ENCODE measurements around the gene CYP4F3. TPM values are rescaled to one million over a fixed set of nuclear protein-coding genes. Genes with fewer than 3 reads are reported as not detected.

The CYP4F3 gene
- total and polyA plus RNA-seq, 2 donors from 2014 or later: 2.2 to 17.9 TPM

DNA sequence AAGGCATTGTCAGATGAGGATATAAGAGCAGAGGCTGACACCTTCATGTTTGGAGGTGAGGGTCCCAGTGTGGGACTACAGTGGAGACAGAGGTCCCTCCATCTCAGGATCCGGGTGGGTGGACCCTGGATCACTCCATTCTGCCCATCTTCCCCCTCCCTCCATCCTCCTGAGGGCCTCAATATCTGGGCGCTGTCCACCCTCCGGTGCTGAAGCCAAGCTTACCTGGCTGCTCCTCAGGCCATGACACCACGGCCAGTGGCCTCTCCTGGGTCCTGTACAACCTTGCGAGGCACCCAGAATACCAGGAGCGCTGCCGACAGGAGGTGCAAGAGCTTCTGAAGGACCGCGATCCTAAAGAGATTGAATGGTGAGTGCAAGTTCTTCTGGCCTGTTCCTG is 44.1 kb downstream of the CYP4F3 start:
- Histone ChIP-seq H3K9me3 (ENCODE audit: control insufficient read depth in 2 of 3, insufficient read depth in 1 of 3, low read length in 3 of 3) (peaks cover 0 to 11% (median 0%) of the 10 kb centered on the region in 3 donors), H3K27me3 (ENCODE audit: control insufficient read depth, insufficient read depth, low read length) (no peaks in the 10 kb centered on the region), H3K9ac (ENCODE audit: low read length in 3 of 3) (no peak overlapping the region), H3K27ac (ENCODE audit: low read depth in 2 of 2, low read length in 2 of 2) (no peak overlapping the region), H3K36me3 (ENCODE audit: control insufficient read depth in 2 of 3, insufficient read depth in 3 of 3, low read length in 3 of 3) (peaks cover 0 to 4% (median 0%) of the 10 kb centered on the region in 3 donors), H3K4me3 (ENCODE audit: low read length in 3 of 3) (no peak overlapping the region), H3K4me1 (ENCODE audit: control insufficient read depth in 2 of 3, insufficient read depth in 2 of 3, low read depth in 1 of 3, low read length in 3 of 3) (peaks cover 0 to 5% (median 3%) of the 10 kb centered on the region in 3 donors)
- peak in 3 of 5 donors; percentile 8 to 25 (median 17) for DNase-seq
- FAIRE-seq: no peak
- TF ChIP-seq, protein P1, sequence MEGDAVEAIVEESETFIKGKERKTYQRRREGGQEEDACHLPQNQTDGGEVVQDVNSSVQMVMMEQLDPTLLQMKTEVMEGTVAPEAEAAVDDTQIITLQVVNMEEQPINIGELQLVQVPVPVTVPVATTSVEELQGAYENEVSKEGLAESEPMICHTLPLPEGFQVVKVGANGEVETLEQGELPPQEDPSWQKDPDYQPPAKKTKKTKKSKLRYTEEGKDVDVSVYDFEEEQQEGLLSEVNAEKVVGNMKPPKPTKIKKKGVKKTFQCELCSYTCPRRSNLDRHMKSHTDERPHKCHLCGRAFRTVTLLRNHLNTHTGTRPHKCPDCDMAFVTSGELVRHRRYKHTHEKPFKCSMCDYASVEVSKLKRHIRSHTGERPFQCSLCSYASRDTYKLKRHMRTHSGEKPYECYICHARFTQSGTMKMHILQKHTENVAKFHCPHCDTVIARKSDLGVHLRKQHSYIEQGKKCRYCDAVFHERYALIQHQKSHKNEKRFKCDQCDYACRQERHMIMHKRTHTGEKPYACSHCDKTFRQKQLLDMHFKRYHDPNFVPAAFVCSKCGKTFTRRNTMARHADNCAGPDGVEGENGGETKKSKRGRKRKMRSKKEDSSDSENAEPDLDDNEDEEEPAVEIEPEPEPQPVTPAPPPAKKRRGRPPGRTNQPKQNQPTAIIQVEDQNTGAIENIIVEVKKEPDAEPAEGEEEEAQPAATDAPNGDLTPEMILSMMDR (IDR thresholded peaks at IDR 0.05; ENCODE audit: borderline replicate concordance, extremely low read depth, insufficient read depth): no peak
- intact Hi-C loops (cut with DNase I): no loop called here

DNA sequence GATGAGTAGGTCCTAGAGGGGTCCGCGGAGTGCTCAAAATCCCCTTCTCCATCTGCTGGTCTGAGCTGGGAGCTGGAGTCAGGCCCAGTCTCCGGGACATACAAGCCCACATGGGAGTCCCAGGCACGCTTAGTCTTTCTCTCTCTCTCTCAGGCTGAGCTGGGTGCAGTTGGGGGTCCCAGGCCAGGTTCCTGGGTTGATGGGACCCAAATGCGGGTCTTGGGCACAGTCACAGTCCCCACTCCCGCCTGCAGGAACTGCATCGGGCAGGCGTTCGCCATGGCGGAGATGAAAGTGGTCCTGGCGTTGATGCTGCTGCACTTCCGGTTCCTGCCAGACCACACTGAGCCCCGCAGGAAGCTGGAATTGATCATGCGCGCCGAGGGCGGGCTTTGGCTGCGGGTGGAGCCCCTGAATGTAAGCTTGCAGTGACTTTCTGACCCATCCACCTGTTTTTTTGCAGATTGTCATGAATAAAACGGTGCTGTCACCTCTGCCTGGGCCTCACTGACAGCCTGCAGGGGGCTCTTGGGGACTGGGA is 56.0 kb downstream of the CYP4F3 start:
- H3K9ac ChIP-seq (ENCODE audit: low read length in 3 of 3): no peak overlapping the region
- no peaks in the 10 kb centered on the region for H3K27me3 ChIP-seq (ENCODE audit: control insufficient read depth, insufficient read depth, low read length)
- no peaks in the 10 kb centered on the region for H3K4me1 ChIP-seq (ENCODE audit: control insufficient read depth in 2 of 3, insufficient read depth in 2 of 3, low read depth in 1 of 3, low read length in 3 of 3)
- H3K27ac ChIP-seq (ENCODE audit: low read depth in 2 of 2, low read length in 2 of 2): no peak overlapping the region
- TF ChIP-seq, protein P1 (IDR thresholded peaks at IDR 0.05; ENCODE audit: borderline replicate concordance, extremely low read depth, insufficient read depth): no peak
- FAIRE-seq (no peak), DNase-seq (no peak)
- no peaks in the 10 kb centered on the region for H3K9me3 ChIP-seq (ENCODE audit: control insufficient read depth in 2 of 3, insufficient read depth in 1 of 3, low read length in 3 of 3)
- intact Hi-C loops (cut with DNase I): no loop called here
- no peaks in the 10 kb centered on the region for H3K36me3 ChIP-seq (ENCODE audit: control insufficient read depth in 2 of 3, insufficient read depth in 3 of 3, low read length in 3 of 3)
- no peak overlapping the region for H3K4me3 ChIP-seq (ENCODE audit: low read length in 3 of 3)

DNA sequence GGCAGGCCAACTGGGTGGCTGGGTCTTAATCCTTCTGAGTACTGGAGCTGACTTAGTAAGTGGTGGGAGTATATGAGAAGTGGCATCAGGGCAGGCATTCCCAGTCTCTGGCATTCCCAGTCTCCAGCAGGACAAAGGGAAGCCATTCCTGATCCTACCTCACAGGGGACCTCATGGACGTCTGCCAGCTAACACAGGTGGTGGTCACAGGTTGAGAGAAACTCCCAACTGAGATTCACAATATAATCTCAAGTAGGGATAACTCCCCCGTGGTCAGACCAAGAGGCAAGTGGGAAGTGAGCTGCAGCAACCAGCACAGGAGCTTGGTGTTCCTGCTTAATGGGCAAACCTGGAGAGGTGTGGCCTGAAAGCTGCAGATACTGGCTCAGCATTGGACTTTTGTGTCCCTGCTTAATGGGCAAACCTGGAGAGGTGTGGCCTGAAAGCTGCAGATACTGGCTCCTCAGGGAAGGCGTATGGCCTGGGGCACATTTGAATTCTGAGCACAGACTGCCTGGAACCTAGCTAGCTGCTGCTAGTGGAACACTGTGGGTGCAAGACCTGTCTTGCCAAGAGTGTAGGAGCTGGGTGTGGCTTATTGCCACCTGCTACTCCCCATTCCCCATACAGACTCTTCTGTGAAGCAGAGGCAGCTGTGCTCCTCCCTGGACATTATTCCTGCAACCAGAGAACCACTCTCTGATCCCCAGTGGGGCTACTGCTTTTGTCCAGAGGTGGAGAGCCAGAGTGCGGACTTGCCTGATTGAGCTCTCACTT is 61.2 kb downstream of the CYP4F3 start:
- no peaks in the 10 kb centered on the region for H3K27me3 ChIP-seq (ENCODE audit: control insufficient read depth, insufficient read depth, low read length)
- no peak overlapping the region for H3K9ac ChIP-seq (ENCODE audit: low read length in 3 of 3)
- H3K36me3 ChIP-seq (ENCODE audit: control insufficient read depth in 2 of 3, insufficient read depth in 3 of 3, low read length in 3 of 3): no peaks in the 10 kb centered on the region
- intact Hi-C loops (cut with DNase I): no loop called here
- peaks cover 0 to 4% (median 0%) of the 10 kb centered on the region in 3 donors for H3K4me1 ChIP-seq (ENCODE audit: control insufficient read depth in 2 of 3, insufficient read depth in 2 of 3, low read depth in 1 of 3, low read length in 3 of 3)
- FAIRE-seq: no peak
- H3K4me3 ChIP-seq (ENCODE audit: low read length in 3 of 3): no peak overlapping the region
- H3K9me3 ChIP-seq (ENCODE audit: control insufficient read depth in 2 of 3, insufficient read depth in 1 of 3, low read length in 3 of 3): no peaks in the 10 kb centered on the region
- no peak for DNase-seq
- TF ChIP-seq, protein P1 (IDR thresholded peaks at IDR 0.05; ENCODE audit: borderline replicate concordance, extremely low read depth, insufficient read depth): no peak
- no peak overlapping the region for H3K27ac ChIP-seq (ENCODE audit: low read depth in 2 of 2, low read length in 2 of 2)
